ENCODE data around the gene ZNHIT1.
"Not testable (repeated sequence)": the region's sequence is repeated elsewhere in the genome, so short reads cannot be mapped to it uniquely, and the experiment has no call there.

Gene ZNHIT1

DNA sequence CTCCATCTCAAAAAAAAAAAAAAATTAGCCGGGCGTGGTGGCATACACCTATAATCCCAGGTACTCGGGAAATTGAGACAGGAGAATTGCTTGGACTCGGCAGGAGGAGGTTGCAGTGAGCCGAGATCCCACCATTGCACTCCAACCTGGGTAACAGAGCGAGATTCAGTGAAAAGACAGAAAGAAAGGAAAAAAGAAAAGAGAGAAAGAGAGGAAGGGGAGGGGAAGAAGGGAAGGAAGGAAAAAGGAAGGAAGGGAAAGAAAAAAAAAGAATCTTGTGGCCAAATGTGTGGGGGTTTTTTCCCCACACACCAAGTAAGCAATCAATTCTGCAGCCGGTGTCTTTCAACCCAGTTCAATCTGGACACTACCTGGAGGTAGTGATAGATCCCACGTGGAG, 28.9 kb upstream of the ZNHIT1 start:
- DNase-seq: no peak

DNA sequence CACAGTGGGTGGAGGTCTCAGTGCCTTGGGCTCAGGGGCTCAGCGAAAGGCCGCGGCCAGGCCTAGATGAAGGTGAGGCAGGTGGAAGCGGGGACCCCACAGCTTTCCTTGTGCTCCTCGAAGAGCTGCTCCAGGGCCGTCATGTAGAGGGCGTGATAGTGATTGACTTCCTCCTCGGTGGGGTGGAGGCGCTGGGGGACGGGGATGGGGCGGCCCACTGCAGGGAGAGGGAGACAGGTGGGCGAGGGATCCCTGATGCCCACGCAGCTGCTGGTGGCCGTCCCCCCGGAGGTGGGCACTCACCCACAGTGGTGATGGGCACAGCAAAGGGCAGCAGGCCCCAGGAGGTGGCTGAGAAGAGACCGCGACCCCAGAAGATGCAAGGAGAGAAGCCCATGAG, 22.1 kb upstream of the ZNHIT1 start:
- no peak for DNase-seq

DNA sequence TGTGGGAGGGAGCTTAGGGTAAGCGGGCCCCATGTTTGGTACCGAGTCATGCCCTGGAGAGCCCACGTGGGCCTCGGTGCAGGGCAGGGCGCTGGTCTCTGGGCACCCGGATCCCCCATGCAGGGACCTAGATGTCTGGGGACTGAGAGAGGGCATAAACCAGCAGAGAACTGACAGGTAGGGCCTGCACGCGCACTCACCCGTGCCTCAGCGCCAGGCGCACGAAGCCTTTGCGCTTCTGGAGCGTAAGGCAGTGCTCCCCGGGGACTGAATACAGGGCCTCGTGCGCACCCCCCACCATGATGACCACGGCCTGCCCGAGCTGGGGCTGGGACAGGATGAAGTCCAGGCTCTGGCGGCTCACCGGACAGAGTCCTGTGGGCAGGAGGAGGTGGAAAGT, 20.0 kb upstream of the ZNHIT1 start:
- DNase-seq: no peak

DNA sequence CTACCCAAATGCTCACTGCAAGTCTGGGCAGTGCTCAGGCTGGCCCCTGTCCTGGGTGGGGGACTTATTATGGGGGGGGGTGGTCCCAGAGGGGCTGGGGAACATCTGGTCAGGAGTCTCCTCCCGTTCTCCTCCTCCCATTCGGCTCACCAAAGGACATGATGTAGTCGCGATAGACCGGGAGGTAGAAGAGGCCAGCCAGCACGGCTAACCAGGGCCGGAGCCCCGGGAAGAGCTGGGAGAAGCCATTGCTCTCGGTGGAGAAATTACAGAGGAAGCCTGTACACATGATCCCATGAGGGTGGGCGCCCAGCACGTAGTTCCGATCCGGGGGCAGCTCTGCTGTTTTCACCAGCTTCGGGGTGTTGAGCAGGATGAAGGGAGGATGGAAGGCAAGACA, 19.5 kb upstream of the ZNHIT1 start:
- no peak for DNase-seq

DNA sequence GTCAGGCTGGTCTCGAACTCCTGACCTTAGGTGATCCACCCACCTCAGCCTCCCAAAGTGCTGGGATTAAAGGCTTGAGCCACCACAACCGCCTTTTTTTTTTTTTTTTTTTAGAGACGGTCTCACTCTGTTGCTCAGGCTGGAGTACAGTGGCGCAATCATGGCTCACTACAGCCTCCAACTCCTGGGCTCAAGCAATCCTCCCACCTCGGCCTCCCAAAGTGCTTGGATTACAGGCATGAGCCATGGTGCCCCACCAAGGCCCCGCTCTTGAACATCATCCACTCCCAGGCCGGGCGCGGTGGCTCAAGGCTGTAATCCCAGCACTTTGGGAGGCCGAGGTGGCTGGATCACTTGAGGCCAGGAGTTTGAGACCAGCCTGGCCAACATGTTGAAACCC, 18.4 kb upstream of the ZNHIT1 start:
- not testable (repeated sequence) for DNase-seq

DNA sequence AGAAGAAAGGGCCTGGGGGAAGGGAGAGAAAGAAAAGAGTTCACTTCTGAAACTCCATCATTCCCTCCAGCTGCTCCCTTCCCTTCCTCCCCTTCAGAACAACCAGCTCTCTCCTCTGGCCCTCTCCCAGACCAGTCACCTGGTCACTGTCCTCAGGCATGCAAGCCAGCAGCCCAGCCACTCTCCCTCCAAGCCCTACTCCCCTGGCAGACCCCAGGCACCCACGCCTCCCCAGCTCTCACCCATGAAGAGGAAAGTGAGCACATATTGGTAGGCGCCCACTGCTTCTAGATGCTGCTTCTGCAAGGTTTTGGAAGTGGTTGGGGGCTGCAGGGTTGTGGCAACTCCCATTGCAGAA, 17.5 kb upstream of the ZNHIT1 start:
- no peak for DNase-seq

DNA sequence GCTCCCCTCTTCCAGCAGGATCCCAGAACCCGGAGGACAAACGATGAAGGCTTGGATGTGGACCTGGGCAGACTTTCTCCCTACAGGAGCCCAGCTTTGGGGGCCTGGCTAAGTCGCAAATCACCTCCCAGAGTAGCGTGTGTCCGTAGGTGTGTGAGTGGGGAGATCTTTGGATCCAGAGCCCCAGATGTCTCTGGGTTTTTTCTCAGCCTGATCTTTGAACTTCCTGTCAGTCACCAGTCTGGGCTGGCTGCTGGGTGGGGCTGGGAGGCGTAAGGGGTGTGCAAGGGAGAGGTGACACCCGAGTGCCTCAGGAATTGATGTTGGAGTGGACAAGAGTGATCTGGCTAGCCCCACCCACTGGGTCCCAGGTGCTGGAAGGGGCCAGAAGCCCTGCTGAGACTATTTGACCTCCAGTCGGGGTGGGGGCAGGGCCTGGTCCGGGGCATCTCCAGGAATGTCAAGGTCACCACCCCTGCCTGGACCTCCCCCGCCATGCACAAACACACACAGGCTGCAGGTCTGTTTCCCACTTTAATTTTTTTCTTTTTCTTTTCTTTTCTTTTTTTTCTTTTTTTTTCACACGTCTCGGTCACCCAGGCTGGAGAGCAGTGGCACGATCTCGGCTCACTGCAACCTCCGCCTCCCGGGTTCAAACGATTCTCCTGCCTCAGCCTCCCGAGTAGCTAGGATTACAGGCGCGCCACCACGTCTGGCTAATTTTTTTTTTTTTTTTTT, 16.9 kb upstream of the ZNHIT1 start, which contains the start of gene MOGAT3:
MOGAT3 (minus strand) TSS at position 175 of the 738 bp plus-strand sequence. CDS start 182 bp downstream, outside the sequence.
- no peak for DNase-seq

DNA sequence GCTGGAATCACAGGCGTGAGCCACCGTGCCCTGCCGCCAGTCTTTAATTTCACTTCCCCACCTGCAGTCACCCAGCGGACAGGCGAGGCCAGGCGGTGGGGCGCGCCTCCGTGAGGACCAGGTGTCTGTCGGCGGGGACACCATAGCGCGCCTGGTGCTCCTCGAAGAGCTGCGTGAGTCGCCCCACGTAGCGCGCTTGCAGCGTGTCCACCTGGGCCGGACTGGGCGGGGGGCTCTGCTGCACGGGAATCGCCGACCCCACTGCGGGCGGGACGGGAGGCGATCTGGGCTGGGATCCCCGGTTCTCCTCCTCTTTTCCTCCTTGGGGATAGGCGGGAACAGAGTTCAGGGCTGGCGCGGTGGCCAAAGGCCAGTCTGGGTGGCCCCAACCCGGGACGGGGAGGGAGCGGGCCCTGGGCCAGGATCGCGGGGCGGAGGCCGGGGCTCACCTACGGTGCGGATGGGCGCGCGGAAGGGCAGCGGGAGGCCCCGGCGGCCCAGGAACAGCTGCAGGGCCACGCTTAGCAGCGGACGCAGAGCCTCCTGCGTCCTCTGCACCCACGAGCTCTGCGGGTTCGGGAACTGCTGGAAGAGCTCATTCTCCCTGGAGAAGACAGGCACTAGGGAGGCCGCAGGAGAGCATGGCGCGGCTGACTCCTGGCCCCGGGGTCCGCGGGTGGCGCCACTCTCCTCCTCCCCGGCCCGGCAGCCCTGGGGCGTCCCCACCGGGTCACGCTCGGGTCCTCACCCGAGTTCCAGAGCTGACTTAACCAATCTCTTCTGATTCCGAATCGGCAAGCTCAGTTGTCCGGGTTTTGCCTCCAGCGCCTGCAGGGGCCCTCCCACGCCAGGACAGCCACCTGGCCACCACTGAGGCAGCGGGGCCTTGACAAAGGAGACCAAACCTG, 16.0 kb upstream of the ZNHIT1 start:
- no peak for DNase-seq

DNA sequence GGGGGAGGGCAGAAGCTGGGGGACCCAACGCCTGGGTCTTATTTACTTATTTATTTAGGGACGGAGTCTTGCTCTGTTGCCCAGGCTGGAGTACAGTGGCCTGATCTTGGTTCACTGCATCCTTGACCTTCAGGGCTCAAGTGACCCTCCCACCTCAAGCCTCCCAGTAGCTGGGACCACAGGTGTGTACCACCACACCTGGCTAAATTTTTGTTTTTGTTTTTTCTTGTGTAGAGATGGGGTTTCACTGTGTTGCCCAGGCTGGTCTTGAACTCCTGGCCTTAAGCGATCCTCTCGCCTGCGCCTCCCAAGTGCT, 15.4 kb upstream of the ZNHIT1 start:
- no peak for DNase-seq

DNA sequence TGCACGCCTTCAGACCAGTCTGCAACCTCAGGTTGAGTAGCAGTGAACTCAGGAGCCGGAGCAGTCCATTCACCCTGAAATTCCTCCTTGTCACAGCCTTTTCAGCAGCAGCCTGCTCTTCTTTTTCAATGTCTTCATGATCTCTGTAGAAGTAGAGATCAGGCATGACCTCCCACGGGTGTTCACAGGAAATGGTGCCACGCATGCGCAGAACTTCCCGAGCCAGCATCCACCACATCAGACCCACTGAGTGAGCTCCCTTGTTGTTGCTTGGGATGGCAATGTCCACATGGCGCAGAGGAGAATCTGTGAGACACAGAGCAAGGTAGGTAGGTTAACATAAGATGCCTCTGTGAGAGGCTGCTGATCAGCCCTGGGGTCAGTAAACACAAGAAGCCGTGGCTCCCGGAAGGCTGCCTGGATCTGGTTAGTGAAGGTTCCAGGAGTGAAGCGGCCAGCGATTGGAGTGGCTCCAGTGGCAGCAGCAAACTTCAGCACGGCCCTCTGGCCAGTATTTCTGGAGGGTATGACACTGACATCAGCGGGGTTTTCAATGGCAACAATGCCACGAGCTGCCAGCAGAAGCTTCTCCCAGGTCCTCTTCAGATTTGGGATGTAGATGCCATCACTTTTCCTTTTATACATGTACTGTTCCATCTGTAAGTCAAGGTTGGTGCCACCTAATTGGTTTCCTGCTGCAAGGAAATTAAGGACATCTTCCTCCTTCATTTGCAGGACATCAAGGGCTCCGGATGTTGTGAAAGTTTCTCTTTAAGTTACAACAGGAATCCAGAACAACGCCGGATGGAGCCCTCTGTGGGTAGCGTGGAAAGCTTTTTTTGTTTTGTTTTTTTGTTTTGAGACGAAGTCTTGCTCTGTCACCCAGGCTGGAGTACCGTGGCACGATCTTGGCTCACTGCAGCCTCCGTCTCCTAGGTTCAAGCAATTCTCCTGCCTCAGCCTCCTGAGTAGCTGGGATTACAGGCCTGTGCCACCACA, 13.9 kb upstream of the ZNHIT1 start:
- not testable (repeated sequence) for DNase-seq

DNA sequence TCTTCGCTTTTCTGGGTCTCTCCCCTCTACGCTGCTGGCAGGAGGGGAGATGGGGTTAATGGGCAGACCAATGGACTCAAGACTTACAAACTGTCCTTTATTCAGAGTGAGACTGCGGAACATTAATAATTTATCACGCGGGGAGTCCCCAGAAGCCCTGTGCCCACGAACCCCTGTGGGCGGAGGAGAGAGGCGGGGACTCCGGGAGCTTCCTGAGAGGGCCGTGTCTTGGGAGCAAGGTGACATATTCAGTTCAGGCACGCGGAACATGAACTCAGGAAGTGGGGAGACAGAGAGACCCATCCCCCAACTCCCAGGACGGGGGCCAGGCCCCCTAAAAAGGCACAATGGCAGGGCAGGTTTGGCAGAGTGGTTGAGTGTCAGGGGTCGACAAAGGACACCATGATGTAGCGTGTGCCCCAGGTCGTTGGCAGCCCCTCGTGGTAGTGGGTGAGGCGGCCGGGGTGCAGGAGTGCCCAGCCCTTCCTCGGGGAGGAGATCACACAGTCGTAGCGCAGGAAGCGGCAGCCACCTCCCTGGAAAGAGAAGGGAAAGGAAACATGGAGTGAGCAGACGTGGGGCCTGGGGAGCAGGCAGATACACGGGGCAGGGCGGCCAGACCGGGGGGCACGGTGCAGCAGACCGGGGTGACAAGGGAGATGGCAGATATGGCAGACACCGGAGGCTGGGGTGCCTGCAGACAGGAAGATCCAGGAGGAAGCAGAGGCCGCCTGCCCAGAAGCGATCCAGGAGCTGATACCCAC, 11.9 kb upstream of the ZNHIT1 start:
- no peak for DNase-seq

DNA sequence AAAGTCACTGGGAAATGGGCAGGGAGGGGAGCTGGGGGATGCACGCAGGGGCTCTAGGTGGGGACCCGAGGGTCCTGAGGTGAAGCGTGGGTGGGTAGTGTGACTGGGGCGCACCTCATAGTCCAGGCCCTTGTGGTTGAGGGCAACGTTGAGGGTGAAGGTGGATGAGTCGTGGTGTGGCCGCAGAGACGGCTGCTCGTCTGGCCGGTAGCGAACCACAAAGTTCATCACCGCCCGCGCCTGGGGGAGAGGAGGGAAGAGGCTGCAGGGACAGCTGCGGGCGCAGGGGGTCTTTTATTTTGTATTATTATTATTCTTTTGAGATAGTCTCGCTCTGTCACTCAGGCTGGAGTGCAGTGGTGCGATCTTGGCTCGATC, 11.3 kb upstream of the ZNHIT1 start:
- DNase-seq: no peak

DNA sequence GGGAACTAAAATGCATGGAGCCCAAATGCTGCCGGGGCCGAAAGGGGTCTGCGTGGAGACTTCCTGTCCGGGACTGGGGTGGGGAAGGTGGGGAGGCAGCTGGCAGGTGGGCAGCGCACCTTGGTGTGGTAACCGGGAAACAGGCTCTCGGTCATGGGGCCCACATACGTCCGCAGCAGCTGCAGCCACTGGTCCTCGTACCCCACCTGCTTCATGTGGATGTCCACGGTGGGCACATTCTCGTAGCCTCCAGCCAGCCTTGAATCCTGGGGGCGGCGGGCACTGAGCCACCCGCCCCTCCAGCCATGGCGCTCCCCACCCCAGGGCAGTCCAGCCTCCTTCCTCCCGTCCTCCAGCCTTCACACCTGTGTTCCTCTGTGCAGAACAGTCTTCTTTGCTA, 10.5 kb upstream of the ZNHIT1 start:
- no peak for DNase-seq

DNA sequence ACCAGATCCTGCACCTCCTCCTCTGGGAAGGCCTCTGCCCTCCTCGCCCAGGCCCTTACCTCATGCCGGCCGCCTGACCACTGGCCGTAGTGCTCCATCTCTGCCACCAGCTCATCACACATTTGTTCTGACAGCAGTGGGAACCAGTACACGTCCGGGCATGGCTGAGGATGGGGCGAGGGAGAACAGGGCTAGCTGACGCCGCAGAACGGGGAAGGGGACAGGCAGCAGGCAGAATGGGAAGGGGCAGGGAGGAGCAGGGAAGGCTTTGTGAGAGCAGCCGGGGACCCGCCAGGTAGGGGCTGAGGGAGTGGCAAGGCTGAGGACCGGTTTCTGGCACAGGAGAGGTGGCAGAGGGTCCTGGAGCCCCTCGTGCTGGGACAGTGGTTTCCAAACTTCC, 9.2 kb upstream of the ZNHIT1 start:
- no peak for DNase-seq

DNA sequence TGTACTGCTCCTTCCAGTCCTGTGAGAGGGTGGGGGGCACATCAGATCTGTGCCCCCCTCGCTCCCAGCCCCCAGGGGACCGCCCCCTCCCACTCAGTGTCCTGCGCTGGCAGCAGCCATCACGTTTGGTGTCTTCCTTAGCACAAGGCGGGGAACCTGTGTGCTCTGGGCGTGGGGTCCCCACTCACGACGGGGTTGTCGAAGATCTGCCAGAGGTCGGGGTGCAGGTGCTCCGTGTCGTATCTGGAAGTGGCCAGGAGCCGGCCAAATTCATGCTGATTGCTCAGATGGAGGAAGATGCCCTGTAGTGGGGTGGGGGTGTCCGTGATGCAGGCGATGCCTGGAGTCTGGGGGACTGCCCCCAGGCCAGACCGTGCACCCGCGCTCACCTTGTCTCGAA, 7.8 kb upstream of the ZNHIT1 start:
- DNase-seq: no peak

DNA sequence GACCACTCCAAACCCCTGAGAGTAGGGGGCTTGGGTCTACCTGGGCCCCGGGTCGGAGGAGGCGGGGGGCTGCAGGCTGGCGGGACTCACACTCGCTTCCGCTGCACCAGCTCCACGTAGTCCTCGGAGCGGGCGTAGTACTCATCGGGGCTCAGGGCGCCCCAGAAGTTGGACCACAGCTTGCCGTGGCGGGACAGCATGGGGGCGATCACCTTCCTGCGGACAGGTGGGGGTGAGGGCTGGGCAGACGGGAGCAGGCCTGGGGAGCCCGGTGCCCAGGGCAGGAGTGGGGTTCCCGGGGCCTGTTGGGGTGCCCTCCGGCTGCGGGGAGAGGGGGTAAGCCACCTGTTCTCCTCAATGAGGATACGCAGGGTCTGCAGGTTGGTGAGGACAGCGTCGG, 6.5 kb upstream of the ZNHIT1 start:
- DNase-seq: no peak

DNA sequence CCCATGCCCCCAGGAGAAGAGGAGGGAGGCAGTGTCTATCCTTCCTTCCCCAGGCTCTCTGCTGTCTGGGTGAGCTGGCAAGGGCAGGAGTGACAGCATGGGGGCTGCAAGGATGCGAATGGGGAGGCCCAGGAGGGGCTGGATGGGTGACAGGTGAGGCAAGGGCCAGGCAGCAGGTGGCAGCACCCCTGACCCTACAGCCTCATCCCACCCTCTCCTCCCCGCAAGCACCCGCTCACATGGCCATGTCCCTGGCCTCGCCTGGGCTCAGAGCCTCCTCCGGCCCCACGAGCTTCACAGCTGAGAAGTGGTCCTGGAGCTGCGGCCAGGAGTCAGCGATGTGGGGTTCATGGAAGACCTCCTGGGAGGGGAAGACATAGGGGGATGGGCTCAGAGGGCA, 6.0 kb upstream of the ZNHIT1 start:
- no peak for DNase-seq

DNA sequence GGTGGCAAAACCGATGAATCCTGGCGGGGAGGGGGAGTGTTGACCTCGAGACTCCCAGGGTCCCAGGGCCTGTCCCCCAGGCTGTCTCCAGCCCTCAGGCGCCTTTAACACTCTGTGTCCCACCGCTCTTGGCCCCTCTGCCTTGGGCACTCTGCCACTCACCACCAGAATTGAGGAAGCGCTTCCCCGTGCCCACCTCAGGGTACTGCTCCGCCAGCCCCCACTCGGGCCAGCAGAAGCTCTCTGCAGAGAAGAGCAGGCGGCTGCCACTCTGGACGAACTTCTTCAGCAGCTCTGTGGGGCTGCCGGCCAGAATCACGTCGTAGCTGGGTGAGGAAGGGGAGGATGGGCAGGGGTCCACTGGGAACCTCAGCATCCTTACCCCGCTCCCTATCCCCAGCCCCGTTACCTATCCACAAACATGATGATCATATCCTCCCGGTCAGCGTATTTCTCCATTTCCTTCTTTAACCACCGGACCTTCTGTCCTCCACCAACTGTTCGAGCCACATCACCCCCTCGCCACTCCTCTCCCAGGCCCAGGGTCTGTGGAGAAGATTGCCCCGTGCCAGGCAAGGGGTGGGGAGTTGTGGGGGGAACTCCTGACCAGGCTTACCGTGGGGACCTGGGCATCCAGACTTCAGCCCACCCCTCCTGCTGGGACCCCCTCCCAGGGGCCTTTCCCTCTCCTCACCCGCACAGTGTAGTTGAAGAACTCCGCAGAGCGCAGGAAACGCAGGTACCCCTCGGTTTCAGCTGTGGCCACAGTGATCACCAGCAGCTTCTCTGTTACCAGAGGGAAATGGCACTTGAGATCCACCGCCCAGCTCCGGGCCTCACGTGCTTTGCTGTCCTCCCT, 1.7 kb upstream of the ZNHIT1 start:
- DNase-seq: no peak

DNA sequence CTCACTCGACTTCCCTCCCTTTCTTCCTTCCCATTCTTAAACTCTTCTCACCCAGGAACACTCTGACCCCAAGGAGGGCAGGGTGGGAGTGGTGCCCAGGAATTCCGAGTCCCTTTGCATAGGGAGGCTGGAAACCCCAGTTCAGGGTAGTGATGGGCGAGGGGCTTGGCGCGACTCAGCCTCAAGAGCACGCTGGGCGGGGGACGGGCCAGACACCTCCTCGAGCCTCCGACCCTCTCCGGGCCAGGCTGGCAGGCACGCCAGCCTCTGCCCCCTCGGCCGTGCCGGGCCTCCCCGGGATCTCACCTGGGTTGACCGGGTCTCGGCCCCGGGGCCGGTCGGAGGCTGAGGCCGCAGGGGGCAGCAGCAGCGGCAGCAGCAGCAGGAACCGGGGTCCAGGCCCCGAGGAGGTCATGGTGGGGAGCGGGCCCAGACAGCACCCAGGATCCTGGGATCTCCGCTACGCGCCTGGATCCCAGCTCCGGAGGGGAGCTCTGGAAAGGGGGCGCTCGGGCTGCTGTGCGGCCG, 1.0 kb upstream of the ZNHIT1 start:
- no peak for DNase-seq

DNA sequence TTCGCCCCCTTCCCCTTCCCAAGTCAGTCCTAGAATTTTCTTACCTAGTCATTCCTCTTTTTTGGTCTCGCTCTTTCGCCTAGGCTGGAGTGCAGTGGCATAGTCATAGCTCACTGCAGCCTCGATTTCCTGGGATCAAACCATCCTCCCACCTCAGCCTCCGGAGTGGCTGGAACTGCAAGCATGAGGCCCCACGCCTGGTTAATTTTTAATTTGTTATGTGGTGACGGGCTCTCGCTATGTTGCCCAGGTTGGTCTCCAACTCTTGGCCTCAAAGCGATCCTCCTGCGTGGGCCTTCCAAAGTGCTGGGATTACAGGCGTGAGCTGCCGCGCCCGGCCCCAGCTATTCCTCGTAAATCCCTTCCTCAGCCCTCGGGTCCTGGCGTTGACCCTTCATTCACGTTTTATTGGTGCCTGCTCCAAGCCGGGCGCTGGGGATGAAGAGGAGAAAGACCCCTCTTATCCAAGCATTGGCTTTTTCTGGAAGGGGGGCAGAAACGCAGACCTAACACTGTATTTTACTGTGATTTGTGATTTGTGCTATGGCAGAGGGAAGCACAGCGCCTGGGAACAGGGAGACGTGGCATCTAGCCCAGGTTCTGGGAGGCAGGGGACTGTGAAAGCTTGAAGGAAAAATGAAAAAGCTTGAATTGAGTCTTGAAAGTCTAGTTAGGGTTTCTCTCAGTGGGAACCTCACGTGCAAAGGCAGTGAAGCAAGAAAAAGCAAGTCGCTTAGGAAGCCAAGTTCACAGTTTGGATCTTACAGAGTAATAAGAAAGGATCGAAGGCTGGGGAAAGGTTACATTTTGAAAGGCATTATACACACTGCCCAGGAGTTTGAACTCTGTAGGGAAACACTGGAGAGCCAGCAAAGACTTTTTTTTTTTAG, 516 bp downstream of the ZNHIT1 start:
- DNase-seq: no peak
